Pancreas (tissue), 10 donors: ENCODE data around the gene VWA3B. TPM values are rescaled to one million over a fixed set of nuclear protein-coding genes. Genes with fewer than 3 reads are reported as not detected.

ENCODE experiments used
- ATAC-seq, 4 donors: fragments of 200-7000 bp; cut with Tn5 transposase; one replicate each; pipeline versions ENCODE4 v1.8.0 to v1.9.1; 2020; ENCODE audit warnings: mild to moderate bottlenecking in 4 of 4, moderate library complexity in 4 of 4
- DNase-seq, 6 donors: peaks; one replicate each; pipeline ENCODE4 v3.0.0-alpha.2; 2020
- FAIRE-seq: peaks from 2 replicates; lab custom pipeline; 2012; peaks lifted over from hg19 to GRCh38; lab: Jason Lieb, UNC
- H3K27ac ChIP-seq, 4 donors: fragments of 200-600 bp; sonication (generic); 1 replicate in 3 of 4; 2 replicates in 1 of 4; pipeline versions ENCODE4 v1.5.0 to v1.8.0; 2020
- H3K27me3 ChIP-seq, 4 donors: fragments of 200-600 bp; one replicate each; pipeline ENCODE4 v1.8.0; 2021
- H3K36me3 ChIP-seq, 3 donors: fragments of 200-600 bp; sonication (generic) in 1 of 3; one replicate each; pipeline versions ENCODE4 v1.5.0 to v1.8.0; 2020 to 2021
- H3K4me1 ChIP-seq, 3 donors: fragments of 200-600 bp; one replicate each; pipeline ENCODE4 v1.8.0; 2021
- H3K4me3 ChIP-seq, 4 donors: fragments of 200-600 bp; sonication (generic) in 2 of 4; one replicate each; pipeline versions ENCODE4 v1.5.0 to v1.8.0; 2020 to 2021
- H3K9me3 ChIP-seq, 4 donors: fragments of 200-600 bp; one replicate each; pipeline ENCODE4 v1.8.0; 2021
- CTCF ChIP-seq, 4 donors: fragments of 200-600 bp; sonication (generic) in 3 of 4; IDR thresholded peaks; one replicate each; pipeline versions ENCODE4 v1.5.0 to v1.8.0; 2021; ENCODE audit warnings: antibody characterized with exemption in 4 of 4
- WGBS, 2 donors: extraction: QIAGEN DNeasy Blood & Tissue Kit; methylation state at CpG; one replicate each; pipeline ENCODE4 v1.1.7; 2013; 5-methylcytosine and 5-hydroxymethylcytosine counted together
- intact Hi-C, 3 donors: fragments of 100-400 bp; cut with DNase I; formaldehyde crosslinking; loops; one replicate each; pipeline versions ENCODE4 v1.11.1 to v1.14.2; 2022
- polyA plus RNA-seq, 2 donors: library from polyadenylated mRNA; stranded (reverse); fragments of 200-250 nt; gene quantifications; one replicate each; pipeline ENCODE4 v1.2.3, GENCODE V29; 2013
- total RNA-seq, 6 donors: library from RNA; stranded (reverse); fragmentation: NEBNext Ultra II Directional in 4 of 6; extraction: Animal tissue kit (Norgen Biotek cat#: 25700) in 4 of 6; gene quantifications; one replicate each; pipeline versions ENCODE4 v1.2.1 to v1.2.4, GENCODE V29; 2021 to 2023
- donor health status: healthy with polysubstance abuse.
- donor health status: DM: no; HTN: no; CAD: no; lungs with moderate emphysema.
- donor health status: DM: no; HTN: no; CAD: no.
- donor health status: control.
- donor health status: control.
- donor health status: Bipolar disorder and iron deficiency.
- donor health status: DM: yes; HTN: yes; CAD: no.
- donor health status: DM: no; HTN: no; CAD: no.
- donor health status: DM: no; HTN: no; CAD: no.
- donor health status: DM: yes; HTN: yes; CAD: no.

VWA3B gene
- total and polyA plus RNA-seq, 8 donors = 0.04 to 0.24 (median 0.07) TPM; not detected in 5

- peak in 3 of 4 donors; percentile 60 to 86 (median 69) for ATAC-seq
Observed at GRCh38 chr2:98346311-98347236, 259.6 kb downstream of the VWA3B start, which contains the start of gene CNGA3. Gene CNGA3, plus strand, starts transcription at chr2:98346456. Its CDS starts 23,520 bp downstream, at chr2:98369976.

GRCh38 chr2:98347298-98348065 lies 260.5 kb downstream of the VWA3B start:
- intact Hi-C loops = no loop called here
- no peak for TF ChIP-seq CTCF (IDR thresholded peaks at IDR 0.05)
- FAIRE-seq = no peak
- Histone ChIP-seq H3K27ac (no peak overlapping the region), H3K9me3 (no peaks in the 10 kb centered on the region), H3K36me3 (no peaks in the 10 kb centered on the region), H3K27me3 (peaks cover 0 to 20% (median 2%) of the 10 kb centered on the region in 4 donors), H3K4me1 (no peaks in the 10 kb centered on the region), H3K4me3 (no peak overlapping the region)
- peak in 2 of 4 donors; percentile 41 to 44 for ATAC-seq
- 6 to 8% methylated on average over 51 to 54 of the region's 54 CpGs for WGBS, 2 donors
- peak in 2 of 6 donors; percentile 55 to 57 for DNase-seq

More at GRCh38 chr2:98346311-98347236, 259.6 kb downstream of the VWA3B start, which contains the start of gene CNGA3:
- no peak for TF ChIP-seq CTCF (IDR thresholded peaks at IDR 0.05)
- Histone ChIP-seq H3K4me3 (peak within 1 kb of the TSS in 1 of 4 donors; percentile 33), H3K27me3 (peaks cover 0 to 20% (median 2%) of the 10 kb centered on the region in 4 donors), H3K9me3 (no peaks in the 10 kb centered on the region), H3K27ac (no peak within 1 kb of the TSS), H3K4me1 (no peaks in the 10 kb centered on the region), H3K36me3 (no peaks in the 10 kb centered on the region)
- no peak for FAIRE-seq
- DNase-seq = peak in 4 of 6 donors; percentile 16 to 71 (median 38)
- intact Hi-C loops = no loop called here
- 2 to 5% methylated on average over 56 to 72 of the region's 72 CpGs for WGBS, 2 donors

GRCh38 chr2:98348066-98348561 lies 261.1 kb downstream of the VWA3B start:
- Histone ChIP-seq H3K9me3 (no peaks in the 10 kb centered on the region), H3K27ac (no peak overlapping the region), H3K27me3 (peaks cover 0 to 20% (median 2%) of the 10 kb centered on the region in 4 donors), H3K36me3 (no peaks in the 10 kb centered on the region), H3K4me1 (no peaks in the 10 kb centered on the region), H3K4me3 (no peak overlapping the region)
- ATAC-seq = peak in 3 of 4 donors; percentile 41 to 80 (median 77)
- FAIRE-seq = no peak
- intact Hi-C loops = no loop called here
- WGBS, 2 donors = 6 to 9% methylated on average over 15 of the region's 15 CpGs
- TF ChIP-seq CTCF (IDR thresholded peaks at IDR 0.05) = no peak
- peak in 1 of 6 donors; percentile 17 for DNase-seq

- H3K4me3 ChIP-seq = no peak overlapping the region
- intact Hi-C loops = no loop called here
- FAIRE-seq (no peak), ATAC-seq (no peak), DNase-seq (no peak)
- no peak overlapping the region for H3K27ac ChIP-seq
- no peaks in the 10 kb centered on the region for H3K36me3 ChIP-seq
- H3K4me1 ChIP-seq = no peaks in the 10 kb centered on the region
- TF ChIP-seq CTCF (IDR thresholded peaks at IDR 0.05) = no peak
- no peaks in the 10 kb centered on the region for H3K9me3 ChIP-seq
- WGBS, 2 donors = 70 to 91% methylated on average over 1 of the region's 1 CpG
- H3K27me3 ChIP-seq = peaks cover 0 to 20% (median 2%) of the 10 kb centered on the region in 4 donors
Observed at GRCh38 chr2:98350411-98350810, 263.4 kb downstream of the VWA3B start.
